ENCODE measurements around the gene CDYL. TPM values are rescaled to one million over a fixed set of nuclear protein-coding genes. Genes with fewer than 3 reads are reported as not detected.

Gene CDYL
- total and polyA plus RNA-seq, 4 donors = 3.3 to 25.4 (median 11.0) TPM

- Histone ChIP-seq H3K4me1 (ENCODE audit: control insufficient read depth in 4 of 4, insufficient read depth in 4 of 4, low read length in 3 of 4) (peaks cover 0 to 2% (median 0%) of the 10 kb centered on the region in 4 donors), H3K27me3 (ENCODE audit: control insufficient read depth in 4 of 4, insufficient read depth in 4 of 4, low read length in 3 of 4) (no peaks in the 10 kb centered on the region), H3K9ac (ENCODE audit: low read depth in 1 of 2, low read length in 2 of 2) (no peak overlapping the region), H3K4me3 (ENCODE audit: low read depth in 1 of 3, low read length in 3 of 3) (no peak overlapping the region), H3K27ac (ENCODE audit: low read depth in 1 of 2, low read length in 2 of 2) (no peak overlapping the region), H3K36me3 (ENCODE audit: control insufficient read depth in 4 of 4, insufficient read depth in 3 of 4, low read depth in 1 of 4, low read length in 3 of 4) (no peaks in the 10 kb centered on the region), H3K9me3 (ENCODE audit: control insufficient read depth in 4 of 4, low read length in 3 of 4) (no peaks in the 10 kb centered on the region)
- DNase-seq (ENCODE audit: low spot score) = no peak
- WGBS = 87% methylated on average over 2 of the region's 2 CpGs
- no peak for TF ChIP-seq MAX (IDR thresholded peaks at IDR 0.05)
- no peak for TF ChIP-seq HNF4A (conservative IDR thresholded peaks at IDR 0.05)
- TF ChIP-seq FOXA1 (IDR thresholded peaks at IDR 0.05) = no peak
- no peak for TF ChIP-seq REST (IDR thresholded peaks at IDR 0.05)
- no peak for TF ChIP-seq RAD21 (IDR thresholded peaks at IDR 0.05)
- TF ChIP-seq JUND (IDR thresholded peaks at IDR 0.05) = no peak
- no peak for TF ChIP-seq NR2F2 (IDR thresholded peaks at IDR 0.05)
- TF ChIP-seq, protein P1, sequence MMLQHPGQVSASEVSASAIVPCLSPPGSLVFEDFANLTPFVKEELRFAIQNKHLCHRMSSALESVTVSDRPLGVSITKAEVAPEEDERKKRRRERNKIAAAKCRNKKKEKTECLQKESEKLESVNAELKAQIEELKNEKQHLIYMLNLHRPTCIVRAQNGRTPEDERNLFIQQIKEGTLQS (IDR thresholded peaks at IDR 0.05) = no peak
- no peak for TF ChIP-seq SP1 (IDR thresholded peaks at IDR 0.05)
- TF ChIP-seq, protein P2, sequence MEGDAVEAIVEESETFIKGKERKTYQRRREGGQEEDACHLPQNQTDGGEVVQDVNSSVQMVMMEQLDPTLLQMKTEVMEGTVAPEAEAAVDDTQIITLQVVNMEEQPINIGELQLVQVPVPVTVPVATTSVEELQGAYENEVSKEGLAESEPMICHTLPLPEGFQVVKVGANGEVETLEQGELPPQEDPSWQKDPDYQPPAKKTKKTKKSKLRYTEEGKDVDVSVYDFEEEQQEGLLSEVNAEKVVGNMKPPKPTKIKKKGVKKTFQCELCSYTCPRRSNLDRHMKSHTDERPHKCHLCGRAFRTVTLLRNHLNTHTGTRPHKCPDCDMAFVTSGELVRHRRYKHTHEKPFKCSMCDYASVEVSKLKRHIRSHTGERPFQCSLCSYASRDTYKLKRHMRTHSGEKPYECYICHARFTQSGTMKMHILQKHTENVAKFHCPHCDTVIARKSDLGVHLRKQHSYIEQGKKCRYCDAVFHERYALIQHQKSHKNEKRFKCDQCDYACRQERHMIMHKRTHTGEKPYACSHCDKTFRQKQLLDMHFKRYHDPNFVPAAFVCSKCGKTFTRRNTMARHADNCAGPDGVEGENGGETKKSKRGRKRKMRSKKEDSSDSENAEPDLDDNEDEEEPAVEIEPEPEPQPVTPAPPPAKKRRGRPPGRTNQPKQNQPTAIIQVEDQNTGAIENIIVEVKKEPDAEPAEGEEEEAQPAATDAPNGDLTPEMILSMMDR (IDR thresholded peaks at IDR 0.05; ENCODE audit: low read depth, low read length, missing input control) = no peak
- TF ChIP-seq GABPA (IDR thresholded peaks at IDR 0.05 in 1 of 2, conservative IDR thresholded peaks at IDR 0.05 in 1 of 2) = no peak
- no peak for TF ChIP-seq HNF4G (IDR thresholded peaks at IDR 0.05)
- no peak for TF ChIP-seq TAF1 (conservative IDR thresholded peaks at IDR 0.05)
- TF ChIP-seq FOXA2 (IDR thresholded peaks at IDR 0.05) = no peak
- no peak for TF ChIP-seq RXRA (IDR thresholded peaks at IDR 0.05)
- no peak for TF ChIP-seq YY1 (IDR thresholded peaks at IDR 0.05)
- TF ChIP-seq, protein P3, sequence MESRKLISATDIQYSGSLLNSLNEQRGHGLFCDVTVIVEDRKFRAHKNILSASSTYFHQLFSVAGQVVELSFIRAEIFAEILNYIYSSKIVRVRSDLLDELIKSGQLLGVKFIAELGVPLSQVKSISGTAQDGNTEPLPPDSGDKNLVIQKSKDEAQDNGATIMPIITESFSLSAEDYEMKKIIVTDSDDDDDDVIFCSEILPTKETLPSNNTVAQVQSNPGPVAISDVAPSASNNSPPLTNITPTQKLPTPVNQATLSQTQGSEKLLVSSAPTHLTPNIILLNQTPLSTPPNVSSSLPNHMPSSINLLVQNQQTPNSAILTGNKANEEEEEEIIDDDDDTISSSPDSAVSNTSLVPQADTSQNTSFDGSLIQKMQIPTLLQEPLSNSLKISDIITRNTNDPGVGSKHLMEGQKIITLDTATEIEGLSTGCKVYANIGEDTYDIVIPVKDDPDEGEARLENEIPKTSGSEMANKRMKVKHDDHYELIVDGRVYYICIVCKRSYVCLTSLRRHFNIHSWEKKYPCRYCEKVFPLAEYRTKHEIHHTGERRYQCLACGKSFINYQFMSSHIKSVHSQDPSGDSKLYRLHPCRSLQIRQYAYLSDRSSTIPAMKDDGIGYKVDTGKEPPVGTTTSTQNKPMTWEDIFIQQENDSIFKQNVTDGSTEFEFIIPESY (IDR thresholded peaks at IDR 0.05) = no peak
Observed at GRCh38 chr6:4872841-4873240, 96.6 kb downstream of the CDYL start.

DNA sequence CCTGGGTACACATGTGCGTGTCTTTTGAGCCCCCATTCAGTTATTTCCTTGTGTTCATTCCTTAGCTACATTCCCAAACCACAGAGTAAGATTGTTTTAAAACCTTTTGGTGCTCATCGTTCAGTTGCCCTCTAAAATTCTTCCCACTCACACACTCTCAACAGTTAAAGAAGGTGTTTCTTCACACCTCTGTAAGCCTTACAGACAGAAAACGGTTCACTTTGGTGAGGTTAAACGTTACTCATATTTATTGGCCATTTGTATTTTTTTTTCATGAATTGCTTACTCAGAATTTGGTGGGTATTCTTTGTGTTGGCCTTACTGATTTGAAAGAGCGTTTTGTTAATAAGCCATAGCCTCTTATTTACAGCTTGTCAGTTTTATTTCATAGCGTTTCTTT, 97.7 kb downstream of the CDYL start:
- Histone ChIP-seq H3K27ac (ENCODE audit: low read depth in 1 of 2, low read length in 2 of 2) (no peak overlapping the region), H3K27me3 (ENCODE audit: control insufficient read depth in 4 of 4, insufficient read depth in 4 of 4, low read length in 3 of 4) (no peaks in the 10 kb centered on the region), H3K9ac (ENCODE audit: low read depth in 1 of 2, low read length in 2 of 2) (no peak overlapping the region), H3K4me1 (ENCODE audit: control insufficient read depth in 4 of 4, insufficient read depth in 4 of 4, low read length in 3 of 4) (peaks cover 0 to 2% (median 0%) of the 10 kb centered on the region in 4 donors), H3K36me3 (ENCODE audit: control insufficient read depth in 4 of 4, insufficient read depth in 3 of 4, low read depth in 1 of 4, low read length in 3 of 4) (no peaks in the 10 kb centered on the region), H3K4me3 (ENCODE audit: low read depth in 1 of 3, low read length in 3 of 3) (no peak overlapping the region), H3K9me3 (ENCODE audit: control insufficient read depth in 4 of 4, low read length in 3 of 4) (no peaks in the 10 kb centered on the region)
- no peak for DNase-seq (ENCODE audit: low spot score)
- WGBS = 87% methylated on average over 6 of the region's 6 CpGs
- TF ChIP-seq FOXA2 (IDR thresholded peaks at IDR 0.05) = no peak
- TF ChIP-seq, protein P2 (IDR thresholded peaks at IDR 0.05; ENCODE audit: low read depth, low read length, missing input control) = no peak
- no peak for TF ChIP-seq MAX (IDR thresholded peaks at IDR 0.05)
- TF ChIP-seq, protein P1 (IDR thresholded peaks at IDR 0.05) = no peak
- no peak for TF ChIP-seq YY1 (IDR thresholded peaks at IDR 0.05)
- no peak for TF ChIP-seq RXRA (IDR thresholded peaks at IDR 0.05)
- TF ChIP-seq, protein P3 (IDR thresholded peaks at IDR 0.05) = no peak
- TF ChIP-seq RAD21 (IDR thresholded peaks at IDR 0.05) = no peak
- no peak for TF ChIP-seq EGR1 (IDR thresholded peaks at IDR 0.05; ENCODE audit: low read depth in 2 of 2)

Measured in liver (tissue), 9 donors.